HG02588 (cell line): Measurements from ENCODE around the gene UBE2H.
"Not testable (repeated sequence)": the region's sequence is repeated elsewhere in the genome, so short reads cannot be mapped to it uniquely, and the experiment has no call there.

Source experiments
- ATAC-seq: cut with Tn5 transposase; IDR thresholded peaks from one replicate; pipeline ENCODE4 v1.9.1; 2021; ENCODE audit warnings: mild to moderate bottlenecking, moderate library complexity; ENCODE audit not compliant: unreplicated experiment

The UBE2H gene

DNA sequence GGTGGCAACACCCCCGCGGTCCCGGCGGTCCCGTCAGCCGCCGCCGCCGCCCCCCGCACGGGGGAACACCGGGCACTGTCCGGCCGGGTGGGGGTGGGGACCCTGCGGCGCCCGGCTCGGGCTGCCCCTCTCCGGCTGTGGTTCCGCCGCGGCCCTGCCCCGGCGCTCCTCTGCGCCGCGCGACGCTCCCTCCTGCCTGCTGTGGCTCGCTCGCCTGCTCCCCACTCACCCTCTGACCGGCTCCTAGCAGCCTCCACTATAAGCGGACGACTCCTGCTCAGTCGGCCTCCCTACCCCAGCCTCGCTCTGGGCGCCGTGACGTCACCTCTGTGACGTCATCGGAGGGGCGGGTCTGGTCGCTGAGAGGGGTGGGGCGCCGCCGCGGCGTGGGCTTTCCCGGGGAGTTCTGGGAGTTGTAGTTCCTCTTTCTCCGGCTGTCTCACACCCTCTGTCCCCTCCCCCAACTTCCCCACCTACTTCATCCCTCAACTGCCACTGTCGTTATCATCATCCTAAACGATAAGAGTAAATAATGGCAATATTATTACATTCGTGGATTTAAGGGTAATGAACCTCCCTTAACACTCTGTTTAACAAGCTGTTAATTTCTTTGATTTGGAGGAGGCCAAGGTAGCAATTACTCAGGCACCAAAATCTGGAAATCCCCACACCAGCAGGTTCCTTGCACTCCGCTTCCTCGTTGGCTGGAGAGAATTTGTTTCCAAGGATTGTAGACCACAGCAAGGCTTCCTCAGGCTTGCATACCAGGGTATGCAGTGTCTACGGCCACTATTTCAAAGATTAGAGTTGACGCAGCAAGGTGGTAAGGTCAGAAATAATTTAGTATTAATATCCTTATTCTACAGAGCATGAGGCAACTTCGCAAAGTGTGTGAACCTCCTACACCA lies at the start of gene UBE2H:
UBE2H (minus strand) TSS at position 308 of the 908 bp plus-strand sequence. CDS start 405 bp downstream, outside the sequence.
- ATAC-seq: peak; percentile 59

- ATAC-seq: no peak
Observed at GRCh38 chr7:129998446-129998845, 45.7 kb upstream of the UBE2H start.

GRCh38 chr7:129997285-129997684 lies 44.5 kb upstream of the UBE2H start:
- ATAC-seq: no peak

GRCh38 chr7:129993275-129993674 lies 40.5 kb upstream of the UBE2H start:
- no peak for ATAC-seq

GRCh38 chr7:129990403-129991192 lies 37.8 kb upstream of the UBE2H start:
- ATAC-seq: no peak

DNA sequence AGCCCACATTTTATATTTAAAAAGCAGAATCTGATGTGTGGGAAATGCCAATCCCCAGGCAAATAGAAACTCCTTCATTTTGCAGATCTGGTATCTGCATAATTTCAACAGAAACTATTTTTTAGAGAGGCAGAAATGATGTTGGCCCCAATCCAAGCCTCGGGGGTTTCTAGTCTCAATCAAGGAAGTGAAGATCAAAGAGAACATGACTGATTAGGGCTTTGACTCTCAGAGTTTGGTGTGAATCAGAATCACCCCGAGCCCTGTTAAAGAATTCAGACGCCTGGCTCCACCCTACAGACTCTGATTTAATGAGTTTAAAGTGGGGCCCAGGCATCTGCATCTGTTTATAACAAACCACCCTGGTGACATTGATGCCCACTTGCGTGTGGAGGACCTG lies 36.7 kb upstream of the UBE2H start:
- no peak for ATAC-seq

- ATAC-seq: no peak
Observed at GRCh38 chr7:129986600-129986999, 33.8 kb upstream of the UBE2H start.

DNA sequence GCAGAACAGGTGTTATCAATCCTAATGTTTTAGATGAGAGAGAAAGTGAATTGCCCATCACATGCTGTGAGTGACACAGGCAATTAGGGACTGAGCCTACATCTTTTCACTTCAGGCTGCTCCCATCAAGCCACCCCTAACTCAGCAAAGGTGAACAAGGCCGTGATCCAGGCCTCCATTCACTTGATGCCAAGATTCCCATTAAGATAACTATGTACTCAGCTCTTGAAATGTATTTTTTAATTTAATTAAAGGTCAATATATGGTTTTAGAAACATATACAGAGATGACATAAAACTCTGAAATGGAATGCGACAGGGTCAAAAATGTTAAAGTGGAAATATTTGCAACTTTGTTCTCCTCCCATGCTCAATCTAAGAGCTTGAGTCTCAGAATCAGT lies 27.9 kb upstream of the UBE2H start:
- no peak for ATAC-seq

DNA sequence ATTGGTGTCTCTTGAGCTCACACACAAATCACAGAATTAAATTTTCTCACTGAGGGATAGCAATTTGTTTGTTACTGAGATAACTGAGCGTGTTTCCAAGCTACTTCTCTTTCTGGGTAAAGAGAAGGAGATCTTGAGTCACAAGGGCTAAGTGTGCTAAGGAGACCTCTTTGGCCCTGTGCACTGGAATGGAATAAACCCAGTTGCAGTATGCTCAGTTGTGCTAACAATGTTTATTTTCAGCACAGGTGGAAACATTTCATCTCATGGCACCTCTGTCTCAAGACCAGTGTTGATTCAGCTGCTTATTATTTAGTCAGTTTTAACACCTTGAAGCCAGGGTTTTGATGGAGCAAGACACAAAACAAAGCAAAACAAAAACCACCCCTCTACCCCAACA lies 22.5 kb upstream of the UBE2H start:
- ATAC-seq: no peak

GRCh38 chr7:129970816-129971215 lies 18.1 kb upstream of the UBE2H start:
- no peak for ATAC-seq

- ATAC-seq: no peak
Observed at GRCh38 chr7:129969881-129970446, 17.2 kb upstream of the UBE2H start.

GRCh38 chr7:129968592-129969383 lies 16.0 kb upstream of the UBE2H start:
- no peak for ATAC-seq

GRCh38 chr7:129960204-129960475 lies 7.4 kb upstream of the UBE2H start:
- not testable (repeated sequence) for ATAC-seq

DNA sequence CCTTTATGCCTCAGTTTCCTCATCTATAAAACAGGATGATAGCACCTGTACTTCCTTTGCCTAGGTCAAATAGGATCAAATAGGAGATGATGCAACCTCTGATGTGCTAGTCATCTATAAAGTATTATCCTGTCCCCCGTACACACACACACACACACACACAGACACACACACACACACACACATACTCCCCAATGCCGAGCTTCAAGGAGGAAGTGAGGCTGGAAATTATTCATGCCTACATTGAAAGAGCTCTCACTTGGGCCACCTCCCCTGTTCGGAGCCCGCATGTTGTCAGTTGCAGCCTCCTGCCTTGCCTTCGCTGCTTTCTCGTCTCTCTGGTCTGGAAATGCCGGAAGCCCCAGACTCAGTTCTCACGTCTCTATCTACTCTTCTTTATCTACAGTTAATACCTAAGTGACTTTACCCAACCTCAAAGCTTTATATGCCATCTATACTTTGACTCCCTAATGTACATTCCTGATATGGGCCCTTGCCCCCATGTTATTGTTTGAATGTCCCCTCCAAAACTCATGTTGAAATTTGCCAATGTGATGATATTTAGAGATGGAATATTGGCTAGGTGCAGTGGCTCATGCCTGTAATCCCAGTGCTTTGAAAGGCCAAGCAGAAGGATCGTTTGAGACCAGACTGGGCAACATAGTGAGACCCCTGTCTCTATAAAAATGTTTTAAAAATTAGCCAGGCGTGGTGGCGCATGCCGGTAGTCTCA lies 6.9 kb upstream of the UBE2H start:
- no peak for ATAC-seq

GRCh38 chr7:129958643-129959470 lies 6.1 kb upstream of the UBE2H start:
- no peak for ATAC-seq

DNA sequence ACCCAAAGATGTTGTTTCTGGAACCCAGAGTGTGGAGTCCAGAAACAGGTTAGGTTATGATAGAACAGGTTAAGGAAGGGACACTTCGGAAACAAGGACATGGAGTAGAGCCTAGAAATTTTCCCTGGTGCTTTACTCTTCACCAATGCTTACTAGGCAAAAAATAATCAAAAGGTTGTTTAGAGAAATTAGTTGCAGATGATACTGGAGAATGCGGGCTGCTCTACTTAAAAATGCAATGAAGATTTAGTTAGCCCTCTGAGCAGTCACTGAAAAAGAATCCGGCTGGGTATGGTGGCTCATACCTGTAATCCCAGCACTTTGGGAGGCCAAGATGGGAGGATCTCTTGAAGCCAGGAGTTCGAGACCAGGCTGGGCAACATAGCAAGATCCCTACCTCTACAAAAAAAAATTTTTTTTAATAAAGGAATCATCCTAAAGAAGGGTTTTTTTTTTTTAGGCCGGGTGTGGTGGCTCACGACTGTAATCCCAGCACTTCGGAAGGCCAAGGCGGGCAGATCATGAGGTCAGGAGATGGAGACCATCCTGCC lies 3.3 kb upstream of the UBE2H start:
- ATAC-seq: no peak

DNA sequence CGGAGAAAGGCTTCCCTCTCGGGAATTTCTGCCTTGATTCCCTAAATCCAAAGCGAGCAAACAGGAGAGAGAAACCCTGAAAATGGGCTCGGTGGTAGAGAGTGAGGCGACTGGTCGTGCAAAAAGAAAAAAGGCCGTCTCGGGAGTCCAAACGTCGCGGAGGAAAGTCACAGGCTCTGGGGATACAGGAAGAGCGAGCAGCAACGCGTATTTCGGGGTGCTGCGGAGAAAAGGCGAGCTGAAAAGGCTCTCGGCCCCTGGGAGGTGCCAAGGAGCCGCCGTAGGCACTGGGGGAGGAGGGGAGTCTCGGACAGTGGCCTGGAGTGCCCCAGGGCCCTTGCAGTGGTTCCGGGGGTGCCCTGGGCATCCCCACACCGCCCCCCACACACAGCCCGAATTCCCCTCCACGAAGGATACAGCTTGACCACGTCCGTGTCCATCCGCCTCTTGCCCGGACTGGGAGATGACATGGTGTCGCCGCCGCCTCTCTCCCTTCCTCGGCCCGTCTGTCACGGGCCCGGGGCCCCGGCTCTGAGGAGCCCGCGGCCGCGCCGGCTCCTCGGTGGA lies 591 bp downstream of the UBE2H start:
- ATAC-seq: peak; percentile 24

GRCh38 chr7:129951226-129952085 lies 1.3 kb downstream of the UBE2H start:
- ATAC-seq: no peak
